Measurements from ENCODE around the gene RBM15B.

RBM15B gene

DNA sequence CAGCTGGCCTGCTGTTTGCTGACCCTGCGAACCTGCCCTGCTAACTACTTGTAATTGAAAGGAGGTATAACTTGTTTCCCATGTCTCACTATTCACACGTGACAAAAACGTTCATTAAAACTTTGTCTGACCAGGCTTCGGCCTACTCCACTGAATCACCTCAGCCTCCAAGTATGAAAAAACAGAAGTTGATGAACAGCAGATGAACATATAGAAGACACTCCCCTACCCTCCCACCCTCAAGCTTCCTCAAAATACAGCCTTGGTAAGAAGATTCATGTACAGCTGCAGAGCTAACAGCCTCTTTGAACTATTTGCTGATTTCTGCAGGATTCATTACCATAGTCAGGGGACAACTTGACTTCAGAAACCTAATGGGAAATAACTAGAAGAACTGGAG, 10.7 kb downstream of the RBM15B start:
- Histone ChIP-seq H3K4me1 (ENCODE audit: insufficient read depth, low read length) (no peaks in the 10 kb centered on the region), H3K4me3 (ENCODE audit: low read depth in 1 of 2, low read length in 2 of 2) (no peak overlapping the region), H4K20me1 (ENCODE audit: insufficient read depth, low read length) (peaks cover 37% of the 10 kb centered on the region), H3K79me2 (ENCODE audit: insufficient read depth, low read length) (peaks cover 18% of the 10 kb centered on the region), H3K9me3 (ENCODE audit: insufficient read depth, low read length, severe bottlenecking) (no peaks in the 10 kb centered on the region), H3K4me2 (ENCODE audit: insufficient read depth, low read length) (no peak overlapping the region), H3K9ac (ENCODE audit: low read depth, low read length) (no peak overlapping the region), H2AFZ (ENCODE audit: low read depth, low read length) (no peak overlapping the region), H3K36me3 (ENCODE audit: insufficient read depth, low read length) (peaks cover 87% of the 10 kb centered on the region), H3K27ac (ENCODE audit: low read length) (no peak overlapping the region), H3K27me3 (ENCODE audit: insufficient read depth, low read length, poor library complexity) (no peaks in the 10 kb centered on the region)
- no peak for TF ChIP-seq EZH2 (IDR thresholded peaks at IDR 0.05; ENCODE audit: borderline replicate concordance, low read depth, low read length, severe bottlenecking)
- TF ChIP-seq, protein P1, sequence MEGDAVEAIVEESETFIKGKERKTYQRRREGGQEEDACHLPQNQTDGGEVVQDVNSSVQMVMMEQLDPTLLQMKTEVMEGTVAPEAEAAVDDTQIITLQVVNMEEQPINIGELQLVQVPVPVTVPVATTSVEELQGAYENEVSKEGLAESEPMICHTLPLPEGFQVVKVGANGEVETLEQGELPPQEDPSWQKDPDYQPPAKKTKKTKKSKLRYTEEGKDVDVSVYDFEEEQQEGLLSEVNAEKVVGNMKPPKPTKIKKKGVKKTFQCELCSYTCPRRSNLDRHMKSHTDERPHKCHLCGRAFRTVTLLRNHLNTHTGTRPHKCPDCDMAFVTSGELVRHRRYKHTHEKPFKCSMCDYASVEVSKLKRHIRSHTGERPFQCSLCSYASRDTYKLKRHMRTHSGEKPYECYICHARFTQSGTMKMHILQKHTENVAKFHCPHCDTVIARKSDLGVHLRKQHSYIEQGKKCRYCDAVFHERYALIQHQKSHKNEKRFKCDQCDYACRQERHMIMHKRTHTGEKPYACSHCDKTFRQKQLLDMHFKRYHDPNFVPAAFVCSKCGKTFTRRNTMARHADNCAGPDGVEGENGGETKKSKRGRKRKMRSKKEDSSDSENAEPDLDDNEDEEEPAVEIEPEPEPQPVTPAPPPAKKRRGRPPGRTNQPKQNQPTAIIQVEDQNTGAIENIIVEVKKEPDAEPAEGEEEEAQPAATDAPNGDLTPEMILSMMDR (IDR thresholded peaks at IDR 0.05; ENCODE audit: borderline replicate concordance, extremely low read depth, low read length, poor library complexity, severe bottlenecking) = no peak
- no peak for ATAC-seq (ENCODE audit: insufficient read depth, low read depth)
- DNase-seq = no peak

DNA sequence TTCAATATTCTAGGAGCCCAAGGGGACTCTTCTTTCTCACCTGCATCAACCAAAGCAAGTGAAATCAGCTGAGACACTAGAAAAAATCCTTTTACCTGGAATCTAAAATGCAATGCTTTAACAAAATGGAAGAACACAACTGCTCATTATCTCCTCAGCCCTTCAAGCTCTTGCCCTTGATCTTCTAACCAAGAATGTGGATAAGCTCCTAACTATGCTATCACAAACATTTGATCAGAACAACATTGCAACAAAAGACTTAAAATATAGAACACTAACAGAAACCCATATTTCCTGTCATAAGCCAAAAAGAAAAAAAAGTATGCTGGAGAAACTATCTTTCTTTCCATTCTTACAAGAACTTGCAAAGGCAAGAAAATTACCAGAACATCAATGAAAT, 12.6 kb downstream of the RBM15B start:
- TF ChIP-seq, protein P1 (IDR thresholded peaks at IDR 0.05; ENCODE audit: borderline replicate concordance, extremely low read depth, low read length, poor library complexity, severe bottlenecking) = no peak
- TF ChIP-seq EZH2 (IDR thresholded peaks at IDR 0.05; ENCODE audit: borderline replicate concordance, low read depth, low read length, severe bottlenecking) = no peak
- DNase-seq (no peak), ATAC-seq (ENCODE audit: insufficient read depth, low read depth) (no peak)
- Histone ChIP-seq H3K79me2 (ENCODE audit: insufficient read depth, low read length) (peaks cover 21% of the 10 kb centered on the region), H3K27me3 (ENCODE audit: insufficient read depth, low read length, poor library complexity) (no peaks in the 10 kb centered on the region), H4K20me1 (ENCODE audit: insufficient read depth, low read length) (peaks cover 25% of the 10 kb centered on the region), H2AFZ (ENCODE audit: low read depth, low read length) (no peak overlapping the region), H3K4me1 (ENCODE audit: insufficient read depth, low read length) (no peaks in the 10 kb centered on the region), H3K9me3 (ENCODE audit: insufficient read depth, low read length, severe bottlenecking) (no peaks in the 10 kb centered on the region), H3K9ac (ENCODE audit: low read depth, low read length) (no peak overlapping the region), H3K36me3 (ENCODE audit: insufficient read depth, low read length) (peaks cover 87% of the 10 kb centered on the region), H3K27ac (ENCODE audit: low read length) (no peak overlapping the region), H3K4me3 (ENCODE audit: low read depth in 1 of 2, low read length in 2 of 2) (no peak overlapping the region), H3K4me2 (ENCODE audit: insufficient read depth, low read length) (no peak overlapping the region)

DNA sequence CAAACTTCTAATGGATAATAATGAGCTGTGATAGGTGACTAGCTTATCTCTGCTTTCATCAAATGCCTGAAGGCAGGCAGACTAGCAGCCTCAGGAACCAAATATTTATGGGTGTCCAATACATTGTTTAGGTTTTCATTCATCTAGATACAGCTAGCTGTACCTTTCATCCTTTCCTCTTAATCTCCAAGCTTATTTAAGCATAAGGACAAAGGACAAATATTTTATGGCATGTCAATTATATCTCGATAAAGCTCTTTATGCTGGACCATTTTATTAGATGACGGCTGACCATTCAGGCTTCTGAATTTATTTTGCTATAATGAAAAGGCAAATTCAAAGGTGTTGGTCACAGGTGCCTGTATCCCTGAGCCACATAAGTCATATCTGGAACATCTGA, 16.9 kb downstream of the RBM15B start:
- Histone ChIP-seq H3K4me1 (ENCODE audit: insufficient read depth, low read length) (no peaks in the 10 kb centered on the region), H3K36me3 (ENCODE audit: insufficient read depth, low read length) (peaks cover 88% of the 10 kb centered on the region), H3K4me3 (ENCODE audit: low read depth in 1 of 2, low read length in 2 of 2) (no peak overlapping the region), H2AFZ (ENCODE audit: low read depth, low read length) (no peak overlapping the region), H3K9ac (ENCODE audit: low read depth, low read length) (no peak overlapping the region), H4K20me1 (ENCODE audit: insufficient read depth, low read length) (peaks cover 19% of the 10 kb centered on the region), H3K4me2 (ENCODE audit: insufficient read depth, low read length) (no peak overlapping the region), H3K79me2 (ENCODE audit: insufficient read depth, low read length) (peaks cover 39% of the 10 kb centered on the region), H3K9me3 (ENCODE audit: insufficient read depth, low read length, severe bottlenecking) (no peaks in the 10 kb centered on the region), H3K27me3 (ENCODE audit: insufficient read depth, low read length, poor library complexity) (no peaks in the 10 kb centered on the region), H3K27ac (ENCODE audit: low read length) (no peak overlapping the region)
- ATAC-seq (ENCODE audit: insufficient read depth, low read depth) = no peak
- no peak for DNase-seq
- TF ChIP-seq EZH2 (IDR thresholded peaks at IDR 0.05; ENCODE audit: borderline replicate concordance, low read depth, low read length, severe bottlenecking) = no peak
- TF ChIP-seq, protein P1 (IDR thresholded peaks at IDR 0.05; ENCODE audit: borderline replicate concordance, extremely low read depth, low read length, poor library complexity, severe bottlenecking) = no peak

DNA sequence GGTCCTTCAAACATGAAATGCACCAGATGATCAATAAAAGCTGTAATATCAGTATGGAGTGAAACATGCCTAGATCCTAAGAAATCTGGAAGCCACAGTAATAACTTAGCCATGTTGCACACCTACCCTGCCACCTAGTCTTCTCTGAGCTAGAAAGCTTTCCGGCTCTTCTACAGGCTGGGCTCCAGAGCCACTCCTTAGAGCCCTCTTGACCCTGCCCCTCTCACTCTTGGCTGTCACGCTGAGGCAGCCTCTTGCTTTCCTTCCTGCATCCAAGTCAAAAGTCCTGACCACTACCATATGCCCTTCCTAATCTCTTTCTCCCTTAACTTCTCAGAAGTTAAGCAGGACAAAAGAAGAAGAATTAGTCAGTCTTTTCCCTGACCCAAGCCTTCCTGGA, 17.7 kb downstream of the RBM15B start:
- Histone ChIP-seq H3K79me2 (ENCODE audit: insufficient read depth, low read length) (peaks cover 39% of the 10 kb centered on the region), H4K20me1 (ENCODE audit: insufficient read depth, low read length) (peaks cover 14% of the 10 kb centered on the region), H2AFZ (ENCODE audit: low read depth, low read length) (no peak overlapping the region), H3K36me3 (ENCODE audit: insufficient read depth, low read length) (peaks cover 88% of the 10 kb centered on the region), H3K9me3 (ENCODE audit: insufficient read depth, low read length, severe bottlenecking) (no peaks in the 10 kb centered on the region), H3K27ac (ENCODE audit: low read length) (no peak overlapping the region), H3K9ac (ENCODE audit: low read depth, low read length) (no peak overlapping the region), H3K4me2 (ENCODE audit: insufficient read depth, low read length) (no peak overlapping the region), H3K4me3 (ENCODE audit: low read depth in 1 of 2, low read length in 2 of 2) (no peak overlapping the region), H3K4me1 (ENCODE audit: insufficient read depth, low read length) (no peaks in the 10 kb centered on the region), H3K27me3 (ENCODE audit: insufficient read depth, low read length, poor library complexity) (no peaks in the 10 kb centered on the region)
- TF ChIP-seq, protein P1 (IDR thresholded peaks at IDR 0.05; ENCODE audit: borderline replicate concordance, extremely low read depth, low read length, poor library complexity, severe bottlenecking) = no peak
- no peak for TF ChIP-seq EZH2 (IDR thresholded peaks at IDR 0.05; ENCODE audit: borderline replicate concordance, low read depth, low read length, severe bottlenecking)
- ATAC-seq (ENCODE audit: insufficient read depth, low read depth) = no peak
- no peak for DNase-seq
